Measurements from ENCODE around the gene EMP3.
"Not testable (repeated sequence)": the region's sequence is repeated elsewhere in the genome, so short reads cannot be mapped to it uniquely, and the experiment has no call there.

The EMP3 gene

GRCh38 chr19:48297975-48298374 is 27.4 kb upstream of the EMP3 start:
- Histone ChIP-seq H3K9me3 (ENCODE audit: insufficient read depth, low read depth, low read length) (no peaks in the 10 kb centered on the region), H3K9ac (ENCODE audit: low read depth, low read length) (no peak overlapping the region), H3K36me3 (ENCODE audit: insufficient read depth, low read depth, low read length) (no peaks in the 10 kb centered on the region), H3K4me3 (ENCODE audit: low read length) (no peak overlapping the region), H3K27me3 (ENCODE audit: insufficient read depth, low read length) (no peaks in the 10 kb centered on the region), H3K4me1 (ENCODE audit: insufficient read depth, low read length) (peaks cover 2% of the 10 kb centered on the region; the same call in 1 of the 2 replicates), H3K27ac (ENCODE audit: low read length) (no peak overlapping the region)

- no peak overlapping the region for H3K27ac ChIP-seq (ENCODE audit: low read length)
- H3K9me3 ChIP-seq (ENCODE audit: insufficient read depth, low read depth, low read length), result no peaks in the 10 kb centered on the region
- H3K4me1 ChIP-seq (ENCODE audit: insufficient read depth, low read length), result no peaks in the 10 kb centered on the region
- no peaks in the 10 kb centered on the region for H3K36me3 ChIP-seq (ENCODE audit: insufficient read depth, low read depth, low read length)
- no peaks in the 10 kb centered on the region for H3K27me3 ChIP-seq (ENCODE audit: insufficient read depth, low read length)
- no peak overlapping the region for H3K4me3 ChIP-seq (ENCODE audit: low read length)
- no peak overlapping the region for H3K9ac ChIP-seq (ENCODE audit: low read depth, low read length)
Observed at GRCh38 chr19:48301886-48302599, 23.3 kb upstream of the EMP3 start.

DNA sequence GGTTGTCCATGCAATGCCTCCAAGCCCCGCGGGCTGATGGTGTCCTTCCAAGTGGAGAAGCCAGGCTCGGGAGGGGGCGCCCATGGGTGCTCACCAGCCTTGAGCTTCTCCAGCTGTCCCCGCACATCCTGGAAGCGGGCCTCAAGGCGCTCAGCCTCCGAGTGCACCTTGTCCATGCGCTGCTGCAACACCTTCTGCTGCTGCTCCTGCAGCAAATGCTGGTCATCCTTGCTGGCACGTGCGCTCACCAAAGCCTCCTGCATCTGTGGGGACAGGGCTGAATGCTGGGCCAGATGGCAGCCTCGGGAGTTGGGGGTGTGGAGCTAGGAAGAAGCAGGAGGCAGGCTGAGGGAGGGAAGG is 22.8 kb upstream of the EMP3 start:
- Histone ChIP-seq H3K9ac (ENCODE audit: low read depth, low read length) (no peak overlapping the region), H3K36me3 (ENCODE audit: insufficient read depth, low read depth, low read length) (no peaks in the 10 kb centered on the region), H3K4me3 (ENCODE audit: low read length) (no peak overlapping the region), H3K4me1 (ENCODE audit: insufficient read depth, low read length) (no peaks in the 10 kb centered on the region), H3K27ac (ENCODE audit: low read length) (no peak overlapping the region), H3K27me3 (ENCODE audit: insufficient read depth, low read length) (no peaks in the 10 kb centered on the region), H3K9me3 (ENCODE audit: insufficient read depth, low read depth, low read length) (no peaks in the 10 kb centered on the region)

GRCh38 chr19:48303367-48303766 is 22.0 kb upstream of the EMP3 start:
- H3K4me3 ChIP-seq (ENCODE audit: low read length), result no peak overlapping the region
- no peaks in the 10 kb centered on the region for H3K36me3 ChIP-seq (ENCODE audit: insufficient read depth, low read depth, low read length)
- no peak overlapping the region for H3K27ac ChIP-seq (ENCODE audit: low read length)
- no peak overlapping the region for H3K9ac ChIP-seq (ENCODE audit: low read depth, low read length)
- H3K9me3 ChIP-seq (ENCODE audit: insufficient read depth, low read depth, low read length), result no peaks in the 10 kb centered on the region
- peaks cover under 1% of the 10 kb centered on the region; the same call in 1 of the 2 replicates for H3K4me1 ChIP-seq (ENCODE audit: insufficient read depth, low read length)
- no peaks in the 10 kb centered on the region for H3K27me3 ChIP-seq (ENCODE audit: insufficient read depth, low read length)

DNA sequence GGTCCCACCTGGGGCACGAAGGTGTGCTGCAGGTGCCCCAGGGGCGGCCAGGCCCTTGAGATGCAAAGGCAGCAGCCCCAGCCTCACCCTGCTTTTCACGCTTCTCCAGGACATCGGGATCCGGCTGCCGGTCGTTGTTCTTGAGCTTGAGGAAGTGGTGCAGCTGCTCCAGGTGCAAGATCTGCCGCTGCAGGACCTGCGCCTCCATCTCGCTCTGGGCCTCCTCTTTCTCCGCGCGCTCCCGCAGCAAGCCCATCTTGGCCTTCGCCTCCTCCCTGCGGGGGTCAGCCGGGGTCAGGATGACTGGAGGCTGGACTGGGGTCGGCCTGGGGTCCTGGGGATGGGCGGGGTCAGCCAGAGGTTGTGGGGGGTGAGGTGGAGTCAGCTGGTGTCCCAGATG is 21.5 kb upstream of the EMP3 start:
- Histone ChIP-seq H3K27ac (ENCODE audit: low read length) (no peak overlapping the region), H3K9me3 (ENCODE audit: insufficient read depth, low read depth, low read length) (no peaks in the 10 kb centered on the region), H3K36me3 (ENCODE audit: insufficient read depth, low read depth, low read length) (no peaks in the 10 kb centered on the region), H3K4me3 (ENCODE audit: low read length) (no peak overlapping the region), H3K9ac (ENCODE audit: low read depth, low read length) (no peak overlapping the region), H3K4me1 (ENCODE audit: insufficient read depth, low read length) (peaks cover 2% of the 10 kb centered on the region; the same call in 1 of the 2 replicates), H3K27me3 (ENCODE audit: insufficient read depth, low read length) (no peaks in the 10 kb centered on the region)

DNA sequence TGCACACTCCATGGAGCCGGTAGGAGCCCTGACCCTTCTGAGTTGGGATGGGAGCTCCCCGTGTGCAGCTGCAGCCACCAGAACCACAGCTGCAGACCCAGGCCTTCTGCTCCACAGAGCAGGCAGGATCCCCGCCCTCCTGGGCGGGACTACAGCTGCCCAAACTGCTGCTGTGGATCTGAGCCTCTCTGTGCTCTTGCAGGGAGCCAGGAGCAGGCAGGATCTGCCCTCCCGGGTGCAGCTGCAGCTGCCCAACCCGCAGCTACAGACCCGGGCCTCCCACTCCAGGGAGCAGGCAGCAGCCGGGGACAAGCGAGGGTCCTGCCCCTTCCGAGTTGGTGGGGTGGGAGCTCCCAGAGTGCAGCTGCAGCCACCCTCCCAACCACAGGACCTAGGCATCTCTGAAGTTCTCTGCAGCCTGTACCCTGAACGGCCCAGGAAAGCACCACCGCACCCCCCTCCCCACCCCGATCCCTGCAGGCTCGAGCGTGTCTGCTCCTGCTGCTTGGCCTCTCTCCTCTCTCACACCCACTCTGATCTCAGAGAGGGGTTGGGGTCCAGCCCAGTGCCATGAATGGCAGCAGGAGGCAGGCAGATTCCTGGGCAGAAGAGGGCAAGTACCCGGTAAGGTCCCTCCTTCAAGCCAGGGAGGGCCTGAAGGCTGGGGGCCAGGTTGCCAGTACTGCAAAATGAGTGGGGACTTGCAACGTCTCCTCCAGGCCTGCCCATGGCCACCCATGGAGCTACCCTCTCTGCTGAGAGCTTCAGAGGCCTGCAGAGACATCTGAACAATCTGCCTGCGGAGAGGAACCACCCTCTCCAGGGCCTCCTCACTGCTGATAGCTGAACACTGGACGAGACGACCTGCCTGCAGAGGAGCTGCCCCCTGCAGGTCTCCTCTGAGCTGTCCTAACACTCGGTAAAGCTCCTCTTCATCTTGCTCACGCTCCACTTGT is 16.4 kb upstream of the EMP3 start:
- H3K36me3 ChIP-seq (ENCODE audit: insufficient read depth, low read depth, low read length), result no peaks in the 10 kb centered on the region
- H3K27me3 ChIP-seq (ENCODE audit: insufficient read depth, low read length), result no peaks in the 10 kb centered on the region
- H3K9ac ChIP-seq (ENCODE audit: low read depth, low read length), result no peak overlapping the region
- H3K4me3 ChIP-seq (ENCODE audit: low read length), result no peak overlapping the region
- peaks cover 2% of the 10 kb centered on the region; the same call in 1 of the 2 replicates for H3K4me1 ChIP-seq (ENCODE audit: insufficient read depth, low read length)
- no peaks in the 10 kb centered on the region for H3K9me3 ChIP-seq (ENCODE audit: insufficient read depth, low read depth, low read length)
- no peak overlapping the region for H3K27ac ChIP-seq (ENCODE audit: low read length)

- H3K4me3 ChIP-seq (ENCODE audit: low read length); H3K27me3 ChIP-seq (ENCODE audit: insufficient read depth, low read length); H3K9ac ChIP-seq (ENCODE audit: low read depth, low read length); H3K9me3 ChIP-seq (ENCODE audit: insufficient read depth, low read depth, low read length); H3K36me3 ChIP-seq (ENCODE audit: insufficient read depth, low read depth, low read length); H3K4me1 ChIP-seq (ENCODE audit: insufficient read depth, low read length); H3K27ac ChIP-seq (ENCODE audit: low read length): not testable (repeated sequence)
Observed at GRCh38 chr19:48309731-48310130, 15.6 kb upstream of the EMP3 start.

DNA sequence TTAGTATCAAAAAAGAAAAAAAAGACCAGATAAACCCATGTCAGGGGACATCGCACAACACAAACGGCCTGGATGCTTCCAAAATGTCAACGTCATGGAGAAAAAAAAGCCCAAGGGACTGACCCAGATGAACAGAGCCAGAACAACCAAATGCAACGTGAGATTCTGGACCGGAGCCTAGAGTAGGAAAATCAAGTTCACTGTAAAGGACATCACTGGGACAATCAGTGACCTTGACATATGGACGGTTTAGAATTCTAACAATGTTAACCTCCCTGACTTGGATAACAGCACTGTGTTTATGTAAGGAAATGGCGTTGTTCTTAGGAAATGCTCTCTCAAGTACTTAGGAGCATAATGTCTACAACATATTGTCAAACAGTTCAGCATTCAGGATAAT is 15.1 kb upstream of the EMP3 start:
- no peak overlapping the region for H3K27ac ChIP-seq (ENCODE audit: low read length)
- H3K27me3 ChIP-seq (ENCODE audit: insufficient read depth, low read length), result no peaks in the 10 kb centered on the region
- H3K4me3 ChIP-seq (ENCODE audit: low read length), result no peak overlapping the region
- no peaks in the 10 kb centered on the region for H3K36me3 ChIP-seq (ENCODE audit: insufficient read depth, low read depth, low read length)
- peaks cover 2% of the 10 kb centered on the region; the same call in 1 of the 2 replicates for H3K4me1 ChIP-seq (ENCODE audit: insufficient read depth, low read length)
- no peaks in the 10 kb centered on the region for H3K9me3 ChIP-seq (ENCODE audit: insufficient read depth, low read depth, low read length)
- no peak overlapping the region for H3K9ac ChIP-seq (ENCODE audit: low read depth, low read length)

- Histone ChIP-seq H3K27ac (ENCODE audit: low read length) (no peak overlapping the region), H3K4me3 (ENCODE audit: low read length) (no peak overlapping the region), H3K4me1 (ENCODE audit: insufficient read depth, low read length) (peaks cover 2% of the 10 kb centered on the region; the same call in 1 of the 2 replicates), H3K9ac (ENCODE audit: low read depth, low read length) (no peak overlapping the region), H3K36me3 (ENCODE audit: insufficient read depth, low read depth, low read length) (no peaks in the 10 kb centered on the region), H3K27me3 (ENCODE audit: insufficient read depth, low read length) (no peaks in the 10 kb centered on the region), H3K9me3 (ENCODE audit: insufficient read depth, low read depth, low read length) (no peaks in the 10 kb centered on the region)
Observed at GRCh38 chr19:48311384-48311783, 14.0 kb upstream of the EMP3 start.

DNA sequence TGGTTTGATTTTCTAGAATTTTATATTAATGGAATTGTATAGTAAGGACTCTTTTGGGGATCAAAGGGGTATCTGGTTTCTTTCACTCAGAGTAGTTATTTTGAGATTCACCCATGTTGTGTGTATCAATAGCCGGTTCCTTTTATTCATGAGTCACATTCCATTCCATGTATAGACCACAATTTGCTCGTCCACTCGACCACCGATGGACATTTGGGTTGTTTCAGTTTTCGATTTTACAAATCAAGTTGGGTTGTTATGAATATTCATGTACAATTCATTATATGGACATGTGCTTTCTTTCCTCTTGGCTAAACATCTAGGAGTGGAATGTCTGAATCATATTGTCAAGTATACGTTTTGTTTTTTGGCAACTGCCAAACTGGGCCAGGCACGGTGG is 9.6 kb upstream of the EMP3 start:
- no peak overlapping the region for H3K27ac ChIP-seq (ENCODE audit: low read length)
- H3K4me3 ChIP-seq (ENCODE audit: low read length), result no peak overlapping the region
- no peaks in the 10 kb centered on the region for H3K36me3 ChIP-seq (ENCODE audit: insufficient read depth, low read depth, low read length)
- no peaks in the 10 kb centered on the region for H3K9me3 ChIP-seq (ENCODE audit: insufficient read depth, low read depth, low read length)
- no peaks in the 10 kb centered on the region for H3K27me3 ChIP-seq (ENCODE audit: insufficient read depth, low read length)
- H3K4me1 ChIP-seq (ENCODE audit: insufficient read depth, low read length), result peaks cover 6% of the 10 kb centered on the region; the same call in 1 of the 2 replicates
- H3K9ac ChIP-seq (ENCODE audit: low read depth, low read length), result no peak overlapping the region

GRCh38 chr19:48317708-48317960 is 7.7 kb upstream of the EMP3 start:
- not testable (repeated sequence) for H3K27me3 ChIP-seq (ENCODE audit: insufficient read depth, low read length); H3K9me3 ChIP-seq (ENCODE audit: insufficient read depth, low read depth, low read length); H3K9ac ChIP-seq (ENCODE audit: low read depth, low read length); H3K36me3 ChIP-seq (ENCODE audit: insufficient read depth, low read depth, low read length); H3K4me3 ChIP-seq (ENCODE audit: low read length); H3K27ac ChIP-seq (ENCODE audit: low read length)
- peaks cover 12% of the 10 kb centered on the region; the same call in 1 of the 2 replicates for H3K4me1 ChIP-seq (ENCODE audit: insufficient read depth, low read length)
